Measurements from ENCODE around the gene SLC19A3.
"Not testable (repeated sequence)": the region's sequence is repeated elsewhere in the genome, so short reads cannot be mapped to it uniquely, and the experiment has no call there.

SLC19A3 gene

GRCh38 chr2:227703280-227703732 is 14.5 kb downstream of the SLC19A3 start:
- DNase-seq (ENCODE audit: low read depth in 2 of 2): no peak

GRCh38 chr2:227701556-227701955 is 16.3 kb downstream of the SLC19A3 start:
- no peak for DNase-seq (ENCODE audit: low read depth in 2 of 2)

- DNase-seq (ENCODE audit: low read depth in 2 of 2): no peak
Observed at GRCh38 chr2:227696990-227697679, 20.7 kb downstream of the SLC19A3 start.

- DNase-seq (ENCODE audit: low read depth in 2 of 2): no peak
Observed at GRCh38 chr2:227687189-227687588, 30.6 kb downstream of the SLC19A3 start.

- DNase-seq (ENCODE audit: low read depth in 2 of 2): no peak
Observed at GRCh38 chr2:227684258-227684657, 33.6 kb downstream of the SLC19A3 start.

GRCh38 chr2:227677928-227678327 is 39.9 kb downstream of the SLC19A3 start:
- no peak for DNase-seq (ENCODE audit: low read depth in 2 of 2)

GRCh38 chr2:227674485-227674884 is 43.3 kb downstream of the SLC19A3 start:
- no peak for DNase-seq (ENCODE audit: low read depth in 2 of 2)

GRCh38 chr2:227673620-227674019 is 44.2 kb downstream of the SLC19A3 start:
- not testable (repeated sequence) for DNase-seq (ENCODE audit: low read depth in 2 of 2)

GRCh38 chr2:227671170-227671905 is 46.5 kb downstream of the SLC19A3 start:
- DNase-seq (ENCODE audit: low read depth in 2 of 2): no peak

- DNase-seq (ENCODE audit: low read depth in 2 of 2): not testable (repeated sequence)
Observed at GRCh38 chr2:227666631-227667170, 51.1 kb downstream of the SLC19A3 start, which contains the start of gene SCYGR5. TSS of gene SCYGR5 (plus strand) at chr2:227666804. CDS start at chr2:227666804, 0 bp downstream.

GRCh38 chr2:227665189-227665940 is 52.5 kb downstream of the SLC19A3 start:
- DNase-seq (ENCODE audit: low read depth in 2 of 2): no peak

- DNase-seq (ENCODE audit: low read depth in 2 of 2): no peak
Observed at GRCh38 chr2:227661827-227662226, 56.0 kb downstream of the SLC19A3 start.

GRCh38 chr2:227661025-227661649 is 56.7 kb downstream of the SLC19A3 start:
- DNase-seq (ENCODE audit: low read depth in 2 of 2): no peak

GRCh38 chr2:227657199-227657845 is 60.5 kb downstream of the SLC19A3 start:
- no peak for DNase-seq (ENCODE audit: low read depth in 2 of 2)

GRCh38 chr2:227655454-227655853 is 62.4 kb downstream of the SLC19A3 start:
- DNase-seq (ENCODE audit: low read depth in 2 of 2): no peak

GRCh38 chr2:227654426-227654825 is 63.4 kb downstream of the SLC19A3 start:
- DNase-seq (ENCODE audit: low read depth in 2 of 2): no peak

GRCh38 chr2:227653419-227653818 is 64.4 kb downstream of the SLC19A3 start:
- DNase-seq (ENCODE audit: low read depth in 2 of 2): no peak

GRCh38 chr2:227643990-227644551 is 73.8 kb downstream of the SLC19A3 start:
- no peak for DNase-seq (ENCODE audit: low read depth in 2 of 2)

GRCh38 chr2:227642656-227643055 is 75.2 kb downstream of the SLC19A3 start:
- DNase-seq (ENCODE audit: low read depth in 2 of 2): no peak

- no peak for DNase-seq (ENCODE audit: low read depth in 2 of 2)
Observed at GRCh38 chr2:227634201-227634600, 83.6 kb downstream of the SLC19A3 start.

All from stimulated activated CD8-positive, alpha-beta memory T cell treated with anti-CD3 and anti-CD28 coated beads, Interleukin-7, amount 100 ng/mL, for 4 hours (primary cell).